ENCODE measurements around the gene CPAMD8.
"Not testable (repeated sequence)": the region's sequence is repeated elsewhere in the genome, so short reads cannot be mapped to it uniquely, and the experiment has no call there.

CPAMD8 gene

GRCh38 chr19:17001603-17002183, 24.9 kb downstream of the CPAMD8 start:
- DNase-seq (ENCODE audit: low read depth, low spot score): no peak

GRCh38 chr19:16998635-16999194, 27.9 kb downstream of the CPAMD8 start:
- DNase-seq (ENCODE audit: low read depth, low spot score): no peak

DNA sequence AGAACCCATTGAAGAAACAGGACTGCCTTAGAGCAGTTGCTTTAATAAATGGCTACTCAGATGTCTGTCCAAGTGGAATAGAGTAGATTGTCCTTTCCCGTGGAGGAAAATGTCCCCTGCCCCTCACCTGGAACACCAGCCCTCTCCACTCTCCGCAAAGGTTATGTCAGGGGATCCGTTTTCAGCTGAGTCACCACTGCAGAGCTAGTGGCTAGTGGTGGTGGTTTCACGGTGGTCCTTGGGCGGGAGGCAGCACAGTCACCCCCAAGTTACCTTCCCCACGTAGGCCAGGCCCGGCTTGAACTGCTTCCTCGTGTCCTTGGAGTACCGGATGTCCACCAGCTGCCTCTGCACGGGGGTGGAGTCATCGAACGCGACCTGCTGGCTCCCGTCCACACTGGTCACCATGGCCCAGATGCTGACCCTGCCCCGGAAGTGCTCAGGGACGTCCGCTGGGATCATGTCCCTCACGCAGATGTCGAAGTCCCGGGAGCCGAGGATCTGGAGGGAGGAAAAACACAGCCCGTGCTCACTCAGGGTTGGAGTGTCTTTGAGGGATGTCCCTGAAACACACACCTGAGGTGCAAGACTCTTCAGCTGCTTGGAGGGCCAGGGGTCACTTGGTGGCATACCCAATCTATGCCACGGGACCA, 29.6 kb downstream of the CPAMD8 start:
- not testable (repeated sequence) for DNase-seq (ENCODE audit: low read depth, low spot score)

GRCh38 chr19:16988661-16989060, 37.9 kb downstream of the CPAMD8 start:
- no peak for DNase-seq (ENCODE audit: low read depth, low spot score)

DNA sequence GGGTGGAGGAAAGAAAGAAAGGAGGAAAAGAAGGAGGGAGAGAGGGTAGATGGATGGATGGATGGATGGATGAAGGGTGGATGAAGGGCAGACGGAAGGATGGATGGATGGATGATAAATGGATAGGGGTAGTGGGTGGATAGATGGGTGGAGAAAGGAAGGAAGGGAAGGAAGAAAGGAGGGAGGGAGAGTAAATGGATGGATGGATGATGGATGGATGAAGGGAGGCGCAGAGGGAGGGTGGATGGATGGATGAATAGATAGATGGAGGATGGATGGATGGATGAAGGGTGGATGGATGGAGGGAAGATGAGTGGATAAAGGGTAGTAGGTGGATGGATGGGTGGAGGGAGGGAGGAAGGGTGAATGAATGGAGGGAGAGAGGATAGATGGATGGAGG, 41.2 kb downstream of the CPAMD8 start:
- DNase-seq (ENCODE audit: low read depth, low spot score): no peak

- not testable (repeated sequence) for DNase-seq (ENCODE audit: low read depth, low spot score)
Measured at GRCh38 chr19:16982586-16982985, 44.0 kb downstream of the CPAMD8 start.

DNA sequence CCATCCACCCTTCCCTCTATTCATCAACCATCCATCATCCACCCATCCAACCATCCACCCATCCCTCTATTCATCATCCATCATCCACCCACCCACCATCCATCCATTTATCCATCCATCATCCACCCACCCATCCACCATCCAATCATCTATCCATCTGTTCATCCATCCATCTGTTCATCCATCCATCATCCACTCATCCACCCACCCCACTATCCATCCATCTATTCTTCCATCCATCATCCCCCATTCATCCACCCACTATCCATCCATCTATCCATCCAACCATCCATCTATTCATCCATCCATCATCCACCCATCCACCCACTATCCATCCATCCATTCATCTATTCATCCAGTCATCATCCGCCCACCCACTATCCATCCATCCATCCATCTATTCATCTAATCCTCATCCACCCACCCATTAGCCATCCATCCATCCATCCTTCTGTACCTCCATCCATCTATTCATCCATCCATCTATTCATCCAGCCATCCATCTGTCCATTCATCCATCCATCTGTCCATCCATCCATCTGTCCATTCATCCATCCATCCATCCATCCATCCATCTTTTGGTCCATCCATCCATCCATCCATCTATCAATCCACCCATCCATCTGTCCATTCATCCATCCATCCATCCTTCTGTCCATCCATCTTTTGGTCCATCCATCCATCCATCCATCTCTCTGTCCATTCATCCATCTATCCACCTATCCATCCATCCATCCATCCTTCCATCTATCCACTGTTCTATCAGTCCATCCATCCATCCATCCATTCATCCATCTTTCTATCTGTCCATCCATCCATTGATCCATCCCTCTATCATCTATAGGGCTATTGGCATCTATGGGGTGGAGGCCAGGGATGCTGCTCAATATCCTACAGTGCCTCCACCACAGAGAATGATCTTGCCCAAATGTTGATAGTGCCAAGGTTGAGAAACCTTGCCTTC, 47.5 kb downstream of the CPAMD8 start:
- no peak for DNase-seq (ENCODE audit: low read depth, low spot score)

GRCh38 chr19:16978156-16978555, 48.5 kb downstream of the CPAMD8 start:
- DNase-seq (ENCODE audit: low read depth, low spot score): no peak

DNA sequence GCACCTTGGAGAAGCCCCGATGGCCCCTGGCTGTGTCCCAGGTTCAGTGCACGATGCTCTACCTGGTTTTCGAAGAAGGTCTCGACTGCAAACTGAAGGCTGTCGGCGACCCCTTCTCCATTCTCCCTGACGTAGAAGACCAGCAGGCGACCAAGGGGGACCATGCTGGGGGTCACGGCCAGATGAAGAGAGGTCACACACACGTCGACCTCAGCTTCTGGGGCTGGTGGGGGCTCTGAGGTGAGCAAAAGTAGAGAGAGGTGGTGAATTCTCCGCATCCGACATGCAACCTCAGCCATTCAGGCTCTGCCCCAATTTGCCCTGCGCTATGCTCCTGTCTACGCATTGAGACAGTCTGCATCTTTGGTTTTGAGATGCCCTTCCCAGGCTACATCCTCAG, 49.3 kb downstream of the CPAMD8 start:
- no peak for DNase-seq (ENCODE audit: low read depth, low spot score)

- no peak for DNase-seq (ENCODE audit: low read depth, low spot score)
Measured at GRCh38 chr19:16976446-16976845, 50.2 kb downstream of the CPAMD8 start.

GRCh38 chr19:16970821-16971220, 55.8 kb downstream of the CPAMD8 start:
- no peak for DNase-seq (ENCODE audit: low read depth, low spot score)

DNA sequence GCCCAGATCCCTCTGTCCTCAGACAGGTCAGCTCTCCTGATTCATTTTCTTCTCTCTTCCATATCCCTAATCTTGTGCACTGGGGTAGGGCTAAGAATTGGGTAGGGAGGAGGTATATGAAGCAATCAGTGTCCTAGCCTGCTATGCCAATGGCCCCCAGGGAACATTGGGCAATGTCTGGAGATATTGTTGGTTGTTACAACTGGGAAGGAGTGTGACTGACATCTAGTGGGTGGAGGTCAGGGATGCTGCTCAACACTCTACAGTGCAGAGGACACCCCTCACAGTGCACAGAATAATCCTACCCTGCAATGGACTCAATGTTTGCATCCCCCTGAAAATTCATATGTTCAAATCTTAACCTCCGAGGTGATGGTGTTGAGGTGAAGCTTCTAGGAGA, 57.5 kb downstream of the CPAMD8 start:
- DNase-seq (ENCODE audit: low read depth, low spot score): no peak

DNA sequence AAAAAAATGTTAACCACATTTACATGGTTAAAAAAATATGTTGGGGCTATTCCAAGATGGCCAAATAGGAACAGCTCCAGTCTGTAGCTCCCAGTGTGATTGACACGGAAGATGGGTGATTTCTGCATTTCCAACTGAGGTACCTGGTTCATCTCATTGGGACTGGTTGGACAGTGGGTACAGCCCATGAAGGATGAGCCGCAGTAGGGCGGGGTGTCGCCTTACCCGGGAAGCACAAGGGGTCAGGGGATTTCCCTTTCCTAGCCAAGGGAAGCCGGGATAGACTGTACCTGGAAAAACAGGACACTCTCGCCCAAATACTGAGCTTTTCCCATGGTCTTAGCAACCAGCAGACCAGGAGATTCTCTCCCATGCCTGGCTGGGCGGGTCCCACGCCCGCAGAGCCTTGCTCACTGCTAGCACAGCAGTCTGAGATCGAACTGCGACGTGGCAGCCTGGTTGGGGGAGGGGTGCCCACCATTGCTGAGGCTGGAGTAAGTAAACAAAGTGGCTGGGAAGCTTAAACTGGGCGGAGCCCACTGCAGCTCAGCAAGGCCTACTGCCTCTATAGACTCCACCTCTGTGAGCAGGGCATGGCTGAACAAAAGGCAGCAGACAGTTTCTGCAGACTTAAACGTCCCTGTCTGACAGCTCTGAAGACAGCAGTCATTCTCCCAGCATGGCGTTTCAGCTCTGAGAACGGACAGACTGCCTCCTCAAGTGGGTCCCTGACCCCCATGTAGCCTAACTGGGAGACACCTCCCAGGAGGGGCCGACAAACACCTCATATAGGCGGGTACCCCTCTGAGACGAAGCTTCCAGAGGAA, 65.4 kb downstream of the CPAMD8 start:
- DNase-seq (ENCODE audit: low read depth, low spot score): not testable (repeated sequence)

DNA sequence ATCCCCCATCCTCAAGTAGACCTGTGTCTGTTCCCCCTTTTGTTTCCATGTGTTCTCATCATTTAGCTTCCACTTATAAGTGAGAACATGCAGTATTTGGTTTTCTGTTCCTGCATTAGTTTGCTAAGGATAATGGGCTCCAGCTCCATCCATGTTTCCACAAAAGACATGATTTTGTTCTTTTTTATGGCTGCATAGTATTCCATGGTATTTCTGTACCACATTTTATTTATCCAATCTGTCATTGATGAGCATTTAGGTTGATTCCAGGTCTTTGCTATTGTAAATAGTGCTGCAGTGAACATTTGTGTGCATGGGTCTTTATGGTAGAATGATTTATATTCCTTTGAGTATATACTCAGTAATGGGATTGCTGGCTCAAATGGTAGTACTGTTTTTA, 68.3 kb downstream of the CPAMD8 start:
- not testable (repeated sequence) for DNase-seq (ENCODE audit: low read depth, low spot score)

GRCh38 chr19:16957855-16958254, 68.8 kb downstream of the CPAMD8 start:
- no peak for DNase-seq (ENCODE audit: low read depth, low spot score)

- no peak for DNase-seq (ENCODE audit: low read depth, low spot score)
Measured at GRCh38 chr19:16957151-16957701, 69.4 kb downstream of the CPAMD8 start.

- no peak for DNase-seq (ENCODE audit: low read depth, low spot score)
Measured at GRCh38 chr19:16955161-16955560, 71.4 kb downstream of the CPAMD8 start.

GRCh38 chr19:16952046-16952445, 74.6 kb downstream of the CPAMD8 start:
- no peak for DNase-seq (ENCODE audit: low read depth, low spot score)

DNA sequence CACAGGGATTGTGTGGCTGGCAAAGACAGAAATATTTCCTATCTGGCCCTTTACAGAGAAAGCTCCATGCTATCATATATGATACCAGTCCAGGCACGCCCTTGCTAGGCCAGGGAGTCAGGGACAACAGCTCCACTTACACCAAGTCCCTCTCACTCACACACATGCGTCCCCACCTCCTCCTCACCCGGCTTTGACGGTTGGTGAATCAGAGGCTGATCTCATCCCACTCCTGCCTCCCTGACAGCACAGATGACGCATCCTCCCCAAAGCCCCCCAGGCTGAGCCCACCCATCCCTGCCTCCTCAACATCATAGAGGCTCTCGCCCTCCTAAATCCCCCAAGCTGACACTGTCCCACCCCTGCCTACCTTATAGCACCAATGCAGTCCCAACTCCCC, 75.1 kb downstream of the CPAMD8 start:
- DNase-seq (ENCODE audit: low read depth, low spot score): no peak

DNA sequence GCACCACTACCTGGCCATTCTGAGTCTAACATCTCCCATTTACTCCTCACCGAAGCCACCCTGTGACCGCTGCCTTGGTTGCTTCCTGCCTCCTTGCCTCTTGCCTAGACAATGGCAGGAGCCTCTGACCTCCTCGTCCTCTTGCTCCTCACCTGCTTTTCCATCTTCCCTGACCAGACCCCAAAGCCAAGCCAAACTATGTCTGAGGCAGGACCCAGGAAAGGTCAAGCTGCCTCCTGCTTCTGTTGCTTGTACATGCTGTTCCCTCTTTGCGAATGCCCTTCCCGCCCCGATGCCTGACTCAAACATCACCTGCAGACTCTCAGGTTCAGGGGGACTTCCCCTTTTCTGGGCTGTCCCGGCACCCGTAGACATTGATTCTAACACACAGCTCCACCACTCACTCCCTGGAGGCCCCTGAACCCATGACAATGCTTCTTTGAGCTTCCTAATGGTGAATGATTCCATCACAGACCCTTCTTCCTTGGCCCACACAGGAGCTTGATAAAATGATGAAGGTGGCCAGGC, 77.0 kb downstream of the CPAMD8 start:
- no peak for DNase-seq (ENCODE audit: low read depth, low spot score)
